ENCODE results near the gene RTN4R. TPM values are rescaled to one million over a fixed set of nuclear protein-coding genes. Genes with fewer than 3 reads are reported as not detected.
A peak's percentile ranks its signal among the peaks of the same experiment; 100 is the strongest.

Gene RTN4R
- total RNA-seq, 1 experiment from 2014 or later, result 12.2 TPM

DNA sequence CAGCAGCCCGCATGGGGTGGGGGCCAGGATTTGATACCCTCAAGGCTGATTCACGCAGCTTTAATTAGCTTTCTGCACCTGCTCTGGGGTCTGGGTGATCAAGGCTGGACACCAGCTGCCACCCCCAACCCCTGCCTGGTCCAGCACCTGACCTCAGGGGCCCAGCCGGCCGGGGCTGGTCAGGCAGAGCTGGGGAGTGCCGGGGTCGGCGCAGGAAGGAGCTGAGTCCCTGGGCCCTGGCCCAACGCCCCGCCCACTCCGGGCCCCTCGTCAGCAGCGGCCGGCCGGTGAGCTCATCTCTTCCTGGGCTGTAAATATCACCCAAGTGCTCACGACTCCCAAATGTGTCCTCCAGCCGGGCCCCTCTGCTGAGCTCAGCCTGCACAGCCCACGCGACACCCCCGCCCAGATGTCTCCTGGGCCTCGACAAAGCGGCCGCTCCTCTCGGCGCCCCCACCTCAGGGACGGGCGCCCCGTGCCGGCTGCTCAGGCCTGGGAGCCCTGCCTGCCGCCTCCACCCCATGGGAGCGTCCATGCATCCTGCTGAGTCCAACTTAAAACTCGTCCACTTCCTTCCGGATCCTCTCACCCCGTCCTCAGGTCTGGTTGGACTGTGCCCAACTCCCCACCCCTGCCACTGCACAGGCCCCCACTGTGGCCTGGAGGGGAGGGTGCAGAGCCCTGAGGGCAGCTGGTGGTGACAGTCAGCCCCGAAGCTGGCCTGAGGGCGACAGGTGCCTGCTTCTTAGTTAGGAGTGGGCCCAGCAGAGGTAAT, 29.0 kb downstream of the RTN4R start:
- H3K9me2 ChIP-seq (replicated peaks; ENCODE audit: low read length), result no peaks in the 10 kb centered on the region
- no peaks in the 10 kb centered on the region for H4K20me1 ChIP-seq (ENCODE audit: low read length)
- H3K4me1 ChIP-seq (ENCODE audit: insufficient read depth, low read length), result peaks cover 4% of the 10 kb centered on the region; the same call in 1 of the 2 replicates
- TF ChIP-seq, protein P1, sequence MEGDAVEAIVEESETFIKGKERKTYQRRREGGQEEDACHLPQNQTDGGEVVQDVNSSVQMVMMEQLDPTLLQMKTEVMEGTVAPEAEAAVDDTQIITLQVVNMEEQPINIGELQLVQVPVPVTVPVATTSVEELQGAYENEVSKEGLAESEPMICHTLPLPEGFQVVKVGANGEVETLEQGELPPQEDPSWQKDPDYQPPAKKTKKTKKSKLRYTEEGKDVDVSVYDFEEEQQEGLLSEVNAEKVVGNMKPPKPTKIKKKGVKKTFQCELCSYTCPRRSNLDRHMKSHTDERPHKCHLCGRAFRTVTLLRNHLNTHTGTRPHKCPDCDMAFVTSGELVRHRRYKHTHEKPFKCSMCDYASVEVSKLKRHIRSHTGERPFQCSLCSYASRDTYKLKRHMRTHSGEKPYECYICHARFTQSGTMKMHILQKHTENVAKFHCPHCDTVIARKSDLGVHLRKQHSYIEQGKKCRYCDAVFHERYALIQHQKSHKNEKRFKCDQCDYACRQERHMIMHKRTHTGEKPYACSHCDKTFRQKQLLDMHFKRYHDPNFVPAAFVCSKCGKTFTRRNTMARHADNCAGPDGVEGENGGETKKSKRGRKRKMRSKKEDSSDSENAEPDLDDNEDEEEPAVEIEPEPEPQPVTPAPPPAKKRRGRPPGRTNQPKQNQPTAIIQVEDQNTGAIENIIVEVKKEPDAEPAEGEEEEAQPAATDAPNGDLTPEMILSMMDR (conservative IDR thresholded peaks at IDR 0.05; ENCODE audit: low read depth, low read length), result no peak
- no peak for TF ChIP-seq EZH2 (IDR thresholded peaks at IDR 0.05; ENCODE audit: low read length, unreplicated experiment)
- no peak for TF ChIP-seq EZH2phosphoT487 (IDR thresholded peaks at IDR 0.05; ENCODE audit: borderline replicate concordance, low read length)
- intact Hi-C loops (cut with micrococcal nuclease), result no loop called here
- no peak overlapping the region for H3K4me3 ChIP-seq (ENCODE audit: low read length)
- no peak overlapping the region for H3K9ac ChIP-seq (ENCODE audit: low read length)
- ChIA-PET CTCF (no interaction called here), POLR2A (ENCODE audit: unreplicated experiment) (interaction anchor here (0.6 kb wide), 1 partner anchor 36 kb away, joined by 5 read pairs; no protein-coding TSS in a partner anchor)
- ATAC-seq (no peak), DNase-seq (no peak)
- H2AFZ ChIP-seq (ENCODE audit: low read length), result no peak overlapping the region
- no peaks in the 10 kb centered on the region for H3K36me3 ChIP-seq (ENCODE audit: low read depth, low read length)
- H3K4me2 ChIP-seq (ENCODE audit: low read length), result no peak overlapping the region
- H3K9me3 ChIP-seq (ENCODE audit: low read length), result no peaks in the 10 kb centered on the region
- no peaks in the 10 kb centered on the region for H3K27me3 ChIP-seq (ENCODE audit: low read length)
- no peak overlapping the region for H3K27ac ChIP-seq (ENCODE audit: low read length)
- no TSS peak for BruUV-seq (replicated peaks)
- no peaks in the 10 kb centered on the region for H3K79me2 ChIP-seq (ENCODE audit: low read length)
- no peaks in the 10 kb centered on the region for H3F3A ChIP-seq (ENCODE audit: low read length, unreplicated experiment)

DNA sequence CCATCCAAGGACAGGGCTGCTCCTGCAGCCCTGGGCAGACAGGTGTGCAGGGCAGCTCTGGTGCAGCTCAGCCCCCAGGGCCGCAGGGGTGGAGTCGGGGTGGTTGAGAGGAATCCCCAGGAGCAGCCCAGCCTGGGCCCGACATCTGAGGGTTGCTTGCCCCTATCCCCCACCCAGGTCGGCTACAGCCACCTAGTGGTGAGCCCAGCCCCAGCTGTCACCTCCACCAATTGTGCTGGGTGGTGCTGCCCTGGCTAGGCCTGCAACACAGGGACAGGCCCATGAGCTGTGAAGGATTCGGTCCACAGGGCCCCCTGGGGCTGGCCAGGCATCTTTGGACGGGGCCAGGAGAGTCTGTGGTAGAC, 29.6 kb downstream of the RTN4R start:
- H3K4me1 ChIP-seq (ENCODE audit: insufficient read depth, low read length), result peaks cover 4% of the 10 kb centered on the region; the same call in 1 of the 2 replicates
- H2AFZ ChIP-seq (ENCODE audit: low read length), result no peak overlapping the region
- no peaks in the 10 kb centered on the region for H3K9me2 ChIP-seq (replicated peaks; ENCODE audit: low read length)
- H3K4me3 ChIP-seq (ENCODE audit: low read length), result no peak overlapping the region
- no peaks in the 10 kb centered on the region for H3K9me3 ChIP-seq (ENCODE audit: low read length)
- intact Hi-C loops (cut with micrococcal nuclease), result no loop called here
- no peaks in the 10 kb centered on the region for H3K79me2 ChIP-seq (ENCODE audit: low read length)
- ChIA-PET POLR2A (ENCODE audit: unreplicated experiment) (no interaction called here), CTCF (no interaction called here)
- H3K9ac ChIP-seq (ENCODE audit: low read length), result no peak overlapping the region
- H3F3A ChIP-seq (ENCODE audit: low read length, unreplicated experiment), result no peaks in the 10 kb centered on the region
- BruUV-seq (replicated peaks), result no TSS peak
- peak; percentile 68 for ATAC-seq
- no peaks in the 10 kb centered on the region for H3K36me3 ChIP-seq (ENCODE audit: low read depth, low read length)
- no peaks in the 10 kb centered on the region for H3K27me3 ChIP-seq (ENCODE audit: low read length)
- TF ChIP-seq, protein P1 (conservative IDR thresholded peaks at IDR 0.05; ENCODE audit: low read depth, low read length), result peak; percentile 55
- no peak for TF ChIP-seq EZH2 (IDR thresholded peaks at IDR 0.05; ENCODE audit: low read length, unreplicated experiment)
- peak; percentile 30 for DNase-seq
- H4K20me1 ChIP-seq (ENCODE audit: low read length), result no peaks in the 10 kb centered on the region
- H3K4me2 ChIP-seq (ENCODE audit: low read length), result no peak overlapping the region
- H3K27ac ChIP-seq (ENCODE audit: low read length), result no peak overlapping the region

Data from PC-3 (cell line).